ENCODE data around the gene ATP6V1D. TPM values are rescaled to one million over a fixed set of nuclear protein-coding genes. Genes with fewer than 3 reads are reported as not detected.

The ATP6V1D gene
- total RNA-seq, 1 experiment from 2014 or later = 38.5 TPM

- CTCF ChIA-PET = no interaction called here
- ATAC-seq = no peak
- H3K79me2 ChIP-seq (ENCODE audit: insufficient read depth, low read length) = no peaks in the 10 kb centered on the region
Observed at GRCh38 chr14:67392123-67392522, 32.5 kb upstream of the ATP6V1D start.

More at GRCh38 chr14:67392123-67392522, 32.5 kb upstream of the ATP6V1D start:
- RAD21 ChIA-PET (ENCODE audit: low non-redundant PET in 1 of 2, low total read pairs in 2 of 2, uncharacterized antibody in 2 of 2, unreplicated experiment in 2 of 2) = no interaction called here
- peaks cover 33 to 64% of the 10 kb centered on the region in 2 experiments for H3K36me3 ChIP-seq (ENCODE audit: control insufficient read depth in 1 of 2, insufficient read depth in 2 of 2, low read length in 2 of 2)
- no peaks in the 10 kb centered on the region for H3K9me2 ChIP-seq (ENCODE audit: insufficient read depth)
- no peak overlapping the region for H2AFZ ChIP-seq (ENCODE audit: low read depth, low read length, poor library complexity, severe bottlenecking)
- TF ChIP-seq EZH2phosphoT487 (IDR thresholded peaks at IDR 0.05; ENCODE audit: borderline replicate concordance) = no peak
- TF ChIP-seq SRF (IDR thresholded peaks at IDR 0.05; ENCODE audit: low read depth) = no peak
- TF ChIP-seq, protein P1, sequence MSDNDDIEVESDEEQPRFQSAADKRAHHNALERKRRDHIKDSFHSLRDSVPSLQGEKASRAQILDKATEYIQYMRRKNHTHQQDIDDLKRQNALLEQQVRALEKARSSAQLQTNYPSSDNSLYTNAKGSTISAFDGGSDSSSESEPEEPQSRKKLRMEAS (IDR thresholded peaks at IDR 0.05) = no peak
- TF ChIP-seq, protein P2, sequence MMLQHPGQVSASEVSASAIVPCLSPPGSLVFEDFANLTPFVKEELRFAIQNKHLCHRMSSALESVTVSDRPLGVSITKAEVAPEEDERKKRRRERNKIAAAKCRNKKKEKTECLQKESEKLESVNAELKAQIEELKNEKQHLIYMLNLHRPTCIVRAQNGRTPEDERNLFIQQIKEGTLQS (IDR thresholded peaks at IDR 0.05) = no peak
- no peak for TF ChIP-seq CBX3 (IDR thresholded peaks at IDR 0.05; ENCODE audit: low read depth)
- no peak for TF ChIP-seq ZBTB33 (IDR thresholded peaks at IDR 0.05; ENCODE audit: extremely low read depth, insufficient replicate concordance, low read length)
- TF ChIP-seq SIN3A (IDR thresholded peaks at IDR 0.05; ENCODE audit: low read depth) = no peak
- TF ChIP-seq EZH2 (IDR thresholded peaks at IDR 0.05) = no peak
- TF ChIP-seq ELF1 (IDR thresholded peaks at IDR 0.05; ENCODE audit: borderline replicate concordance, low read depth) = no peak
- no peak for TF ChIP-seq ZFX (IDR thresholded peaks at IDR 0.05)
- no peak for TF ChIP-seq RAD21 (IDR thresholded peaks at IDR 0.05; ENCODE audit: low read depth)
- TF ChIP-seq FOSL1 (IDR thresholded peaks at IDR 0.05; ENCODE audit: low read depth) = no peak
- no peak for TF ChIP-seq POLR2AphosphoS5 (IDR thresholded peaks at IDR 0.05; ENCODE audit: low read depth, low read length)
- no peak for TF ChIP-seq TCF7L2 (IDR thresholded peaks at IDR 0.05; ENCODE audit: borderline replicate concordance, extremely low read depth, insufficient read depth, insufficient read length)
- no peak for TF ChIP-seq SP1 (IDR thresholded peaks at IDR 0.05; ENCODE audit: low read depth)
- TF ChIP-seq ZNF274 (IDR thresholded peaks at IDR 0.05; ENCODE audit: low read depth, low read length) = no peak
- no peak overlapping the region for H3K9ac ChIP-seq (ENCODE audit: low read length)
- H3K4me1 ChIP-seq (ENCODE audit: control insufficient read depth in 1 of 2, insufficient read depth in 2 of 2, low read length in 2 of 2) = peaks cover 0 to 7% of the 10 kb centered on the region in 2 experiments; a peak in 3 of 4 replicates
- H4K20me1 ChIP-seq (ENCODE audit: insufficient read depth) = no peaks in the 10 kb centered on the region
- no peak overlapping the region for H3K4me2 ChIP-seq (ENCODE audit: low read length)
- no TSS peak for BruUV-seq (replicated peaks)
- no peak overlapping the region for H3K4me3 ChIP-seq (replicated peaks in 1 of 2; ENCODE audit: low read depth in 1 of 2, low read length in 2 of 2)
- no peaks in the 10 kb centered on the region for H3K9me3 ChIP-seq (ENCODE audit: control insufficient read depth in 1 of 2, insufficient read depth in 1 of 2, low read depth in 1 of 2, low read length in 2 of 2)
- no peaks in the 10 kb centered on the region for H3K27me3 ChIP-seq (ENCODE audit: insufficient read depth, low read length)
- no peak for DNase-seq (ENCODE audit: low read depth, low spot score)
- intact Hi-C loops (cut with micrococcal nuclease) = no loop called here
- no peak overlapping the region for H3K27ac ChIP-seq (ENCODE audit: low read depth, low read length)
- POLR2A ChIA-PET = no interaction called here

Measured in HCT116 (cell line).